Measurements from ENCODE around the gene AGBL4. TPM values are rescaled to one million over a fixed set of nuclear protein-coding genes. Genes with fewer than 3 reads are reported as not detected.

AGBL4 gene
- polyA plus RNA-seq, 1 experiment: not detected

DNA sequence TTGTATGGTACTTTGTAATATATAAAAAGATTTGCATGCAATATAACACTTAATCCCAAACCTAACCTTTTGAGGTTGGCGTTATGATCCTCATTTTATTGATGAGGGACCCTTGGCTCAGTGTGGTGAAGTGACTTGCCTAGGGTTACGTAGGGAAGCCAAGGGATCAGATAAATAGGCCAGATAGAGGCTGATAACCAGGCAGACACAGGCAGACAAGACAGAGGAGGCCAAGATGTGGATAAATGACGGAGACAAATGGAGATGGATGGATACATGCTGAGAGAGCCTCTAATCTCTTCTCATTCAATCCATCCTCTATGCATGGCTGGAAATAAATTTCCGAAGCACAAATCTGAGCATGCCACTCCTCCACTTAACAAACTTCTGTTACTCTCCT, 1414.9 kb downstream of the AGBL4 start:
- Histone ChIP-seq H3K4me3 (ENCODE audit: low read depth, low read length) (no peak overlapping the region), H3K27me3 (ENCODE audit: control insufficient read depth, insufficient read depth, low read length) (no peaks in the 10 kb centered on the region), H3K9me3 (ENCODE audit: control insufficient read depth, insufficient read depth, low read length) (no peaks in the 10 kb centered on the region), H3K27ac (ENCODE audit: low read depth, low read length) (no peak overlapping the region)
- ChIA-PET POLR2A (no interaction called here), CTCF (no interaction called here)
- no peak for DNase-seq (ENCODE audit: low read depth, low spot score)
- TF ChIP-seq CTCF (IDR thresholded peaks at IDR 0.05; ENCODE audit: low read depth, low read length): no peak

GRCh38 chr1:48603222-48603621, 1420.5 kb downstream of the AGBL4 start:
- ChIA-PET CTCF (no interaction called here), POLR2A (no interaction called here)
- H3K27me3 ChIP-seq (ENCODE audit: control insufficient read depth, insufficient read depth, low read length): no peaks in the 10 kb centered on the region
- no peak for DNase-seq (ENCODE audit: low read depth, low spot score)
- no peak overlapping the region for H3K27ac ChIP-seq (ENCODE audit: low read depth, low read length)
- H3K9me3 ChIP-seq (ENCODE audit: control insufficient read depth, insufficient read depth, low read length): no peaks in the 10 kb centered on the region
- no peak for TF ChIP-seq CTCF (IDR thresholded peaks at IDR 0.05; ENCODE audit: low read depth, low read length)
- H3K4me3 ChIP-seq (ENCODE audit: low read depth, low read length): no peak overlapping the region

DNA sequence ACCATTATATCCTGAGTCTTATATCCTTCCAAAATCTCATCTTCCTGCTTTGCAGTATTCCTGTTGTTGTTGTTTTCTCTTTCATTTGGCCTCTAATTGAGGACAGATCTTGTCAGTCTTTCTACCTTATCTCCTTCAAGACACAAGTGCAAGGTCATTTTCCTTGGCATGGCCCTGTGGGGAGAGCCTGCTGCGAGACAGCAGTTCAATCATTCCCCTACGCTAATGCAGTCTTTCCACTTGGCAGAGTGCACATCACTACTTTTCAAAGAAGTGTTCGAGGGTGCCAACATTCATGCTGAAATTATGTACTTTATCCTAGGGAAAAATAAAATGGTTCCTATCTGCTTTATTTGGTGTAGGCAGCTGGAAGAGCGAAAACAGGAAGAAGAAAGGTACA, 1421.4 kb downstream of the AGBL4 start:
- H3K27me3 ChIP-seq (ENCODE audit: control insufficient read depth, insufficient read depth, low read length): no peaks in the 10 kb centered on the region
- no peak overlapping the region for H3K27ac ChIP-seq (ENCODE audit: low read depth, low read length)
- H3K9me3 ChIP-seq (ENCODE audit: control insufficient read depth, insufficient read depth, low read length): no peaks in the 10 kb centered on the region
- H3K4me3 ChIP-seq (ENCODE audit: low read depth, low read length): no peak overlapping the region
- ChIA-PET CTCF (no interaction called here), POLR2A (no interaction called here)
- TF ChIP-seq CTCF (IDR thresholded peaks at IDR 0.05; ENCODE audit: low read depth, low read length): no peak
- no peak for DNase-seq (ENCODE audit: low read depth, low spot score)

DNA sequence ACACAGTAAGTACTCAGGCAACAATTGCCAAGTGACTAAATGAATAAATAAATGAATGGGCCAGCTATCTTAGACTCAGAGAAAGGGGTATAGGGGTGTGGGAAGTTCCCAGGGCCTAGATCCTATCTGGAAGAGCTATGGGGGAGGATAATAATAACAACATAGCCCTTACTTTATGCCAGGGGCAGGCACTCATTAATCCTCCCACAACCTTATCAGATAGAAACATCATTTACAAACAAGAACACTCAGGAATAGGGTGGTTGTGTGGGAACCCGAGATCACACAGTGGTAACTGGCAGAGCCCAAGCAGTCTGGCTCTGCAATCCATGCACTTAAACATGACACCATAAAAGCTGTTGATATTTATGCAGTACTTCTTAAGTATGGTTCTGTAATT, 1423.6 kb downstream of the AGBL4 start:
- ChIA-PET POLR2A (no interaction called here), CTCF (no interaction called here)
- no peaks in the 10 kb centered on the region for H3K27me3 ChIP-seq (ENCODE audit: control insufficient read depth, insufficient read depth, low read length)
- no peak for DNase-seq (ENCODE audit: low read depth, low spot score)
- TF ChIP-seq CTCF (IDR thresholded peaks at IDR 0.05; ENCODE audit: low read depth, low read length): no peak
- H3K9me3 ChIP-seq (ENCODE audit: control insufficient read depth, insufficient read depth, low read length): no peaks in the 10 kb centered on the region
- H3K27ac ChIP-seq (ENCODE audit: low read depth, low read length): no peak overlapping the region
- no peak overlapping the region for H3K4me3 ChIP-seq (ENCODE audit: low read depth, low read length)

- Histone ChIP-seq H3K27ac (ENCODE audit: low read depth, low read length) (no peak overlapping the region), H3K4me3 (ENCODE audit: low read depth, low read length) (no peak overlapping the region), H3K9me3 (ENCODE audit: control insufficient read depth, insufficient read depth, low read length) (no peaks in the 10 kb centered on the region), H3K27me3 (ENCODE audit: control insufficient read depth, insufficient read depth, low read length) (no peaks in the 10 kb centered on the region)
- no peak for DNase-seq (ENCODE audit: low read depth, low spot score)
- ChIA-PET POLR2A (no interaction called here), CTCF (no interaction called here)
- no peak for TF ChIP-seq CTCF (IDR thresholded peaks at IDR 0.05; ENCODE audit: low read depth, low read length)
Measured at GRCh38 chr1:48597663-48598062, 1426.1 kb downstream of the AGBL4 start.

All from AG04450 (cell line).